Keratinocyte (primary cell): ENCODE measurements around the gene CDC34. TPM values are rescaled to one million over a fixed set of nuclear protein-coding genes. Genes with fewer than 3 reads are reported as not detected.

ENCODE experiments used
- DNase-seq: peaks from one replicate; pipeline ENCODE4 v3.0.0-alpha.2; 2011; ENCODE audit warnings: low read depth, missing footprints, low spot score
- FAIRE-seq: peaks from 2 replicates; lab custom pipeline; 2011; peaks lifted over from hg19 to GRCh38; lab: Jason Lieb, UNC
- H2AFZ ChIP-seq: 2 replicates; pipeline ENCODE4 v1.6.0; 2012; ENCODE audit warnings: low read length, control low read depth, inconsistent platforms; ENCODE audit not compliant: control insufficient read depth
- H3K27ac ChIP-seq: 2 replicates; pipeline ENCODE4 v1.5.1; 2011; ENCODE audit warnings: low read length; ENCODE audit not compliant: control insufficient read depth, insufficient read depth
- H3K27me3 ChIP-seq: 3 replicates; pipeline ENCODE4 v1.6.0; 2011; ENCODE audit warnings: low read length; ENCODE audit not compliant: control insufficient read depth, insufficient read depth; ENCODE audit errors: extremely low read depth
- H3K36me3 ChIP-seq, 2 experiments: 2 replicates in 1 of 2; 3 replicates in 1 of 2; pipeline ENCODE4 v1.5.1; 2011; ENCODE audit warnings: low read length in 2 of 2, mild to moderate bottlenecking in 1 of 2; ENCODE audit not compliant: control insufficient read depth in 2 of 2, insufficient read depth in 2 of 2; ENCODE audit errors: extremely low read depth in 1 of 2
- H3K4me1 ChIP-seq: 3 replicates; pipeline ENCODE4 v1.5.1; 2011; ENCODE audit warnings: low read length; ENCODE audit not compliant: control insufficient read depth, insufficient read depth; ENCODE audit errors: extremely low read depth
- H3K4me2 ChIP-seq: 3 replicates; pipeline ENCODE4 v1.6.0; 2011; ENCODE audit warnings: low read depth, low read length; ENCODE audit not compliant: control insufficient read depth, insufficient read depth; ENCODE audit errors: extremely low read depth
- H3K4me3 ChIP-seq, 3 experiments: fragments of 200-600 bp in 1 of 3; sonication (generic) in 1 of 3; 2 replicates in 2 of 3; 3 replicates in 1 of 3; pipeline ENCODE4 v1.5.1; 2011 to 2016; ENCODE audit warnings: low read length in 3 of 3, mild to moderate bottlenecking in 3 of 3, control low read depth in 2 of 3, inconsistent platforms in 1 of 3, low read depth in 1 of 3, mixed read lengths in 1 of 3, mixed run types in 1 of 3, moderate library complexity in 1 of 3; ENCODE audit not compliant: control insufficient read depth in 2 of 3, insufficient read depth in 2 of 3; ENCODE audit errors: extremely low read depth in 1 of 3
- H3K79me2 ChIP-seq: 2 replicates; pipeline ENCODE4 v1.6.0; 2012; ENCODE audit warnings: low read length; ENCODE audit not compliant: control insufficient read depth, insufficient read depth
- H3K9ac ChIP-seq: 3 replicates; pipeline ENCODE4 v1.6.0; 2011; ENCODE audit warnings: low read length; ENCODE audit not compliant: control insufficient read depth, insufficient read depth; ENCODE audit errors: extremely low read depth
- H3K9me1 ChIP-seq: 3 replicates; pipeline ENCODE4 v1.6.0; 2011; ENCODE audit warnings: low read length; ENCODE audit not compliant: control insufficient read depth, insufficient read depth; ENCODE audit errors: extremely low read depth
- H3K9me3 ChIP-seq: 2 replicates; pipeline ENCODE4 v1.5.1; 2012; ENCODE audit warnings: low read depth, low read length; ENCODE audit not compliant: control insufficient read depth
- H4K20me1 ChIP-seq: 3 replicates; pipeline ENCODE4 v1.6.0; 2011; ENCODE audit warnings: low read length; ENCODE audit not compliant: control insufficient read depth, insufficient read depth; ENCODE audit errors: extremely low read depth
- EZH2 ChIP-seq: IDR thresholded peaks from one replicate; pipeline ENCODE4 v1.6.1; 2012; ENCODE audit warnings: inconsistent platforms, mild to moderate bottlenecking, low read length, moderate library complexity
- dilution Hi-C: fragments of 300-500 bp; cut with MboI; formaldehyde crosslinking; loops from one replicate; pipeline ENCODE4 v1.7.0; 2020; ENCODE audit warnings: low sequenced_read_pairs; ENCODE audit not compliant: extremely low pct_ligation_motif_present
- polyA plus RNA-seq, 5 experiments: library from polyadenylated mRNA; depleted of rRNA in 3 of 5; stranded (reverse) in 3 of 5; stranded (forward) in 1 of 5; unstranded in 1 of 5; fragments of >200 nt; gene quantifications; 1 replicate in 1 of 5; 2 replicates in 3 of 5; 3 replicates in 1 of 5; pipeline versions ENCODE4 v1.2.1 to v1.2.3, GENCODE V29; 2011 to 2012; ENCODE audit warnings: missing spikeins in 2 of 5, low read depth in 1 of 5, low replicate concordance in 1 of 5
- TF ChIP-seq, protein P1 (sequence below), 3 experiments: IDR thresholded peaks in 1 of 3; conservative IDR thresholded peaks in 1 of 3; optimal IDR thresholded peaks in 1 of 3; 2 replicates in 2 of 3; 3 replicates in 1 of 3; pipeline versions ENCODE3 to v1.5.1; 2011; ENCODE audit warnings: low read length in 3 of 3, mild to moderate bottlenecking in 3 of 3, moderate library complexity in 2 of 3, control low read depth in 1 of 3, inconsistent platforms in 1 of 3; ENCODE audit not compliant: insufficient read depth in 2 of 3; ENCODE audit errors: extremely low read depth in 1 of 3

The CDC34 gene
- polyA plus RNA-seq, 1 donor (not counting 4 experiments of a cell fraction or from before 2014, with no cell fraction given) = 47.5 TPM

DNA sequence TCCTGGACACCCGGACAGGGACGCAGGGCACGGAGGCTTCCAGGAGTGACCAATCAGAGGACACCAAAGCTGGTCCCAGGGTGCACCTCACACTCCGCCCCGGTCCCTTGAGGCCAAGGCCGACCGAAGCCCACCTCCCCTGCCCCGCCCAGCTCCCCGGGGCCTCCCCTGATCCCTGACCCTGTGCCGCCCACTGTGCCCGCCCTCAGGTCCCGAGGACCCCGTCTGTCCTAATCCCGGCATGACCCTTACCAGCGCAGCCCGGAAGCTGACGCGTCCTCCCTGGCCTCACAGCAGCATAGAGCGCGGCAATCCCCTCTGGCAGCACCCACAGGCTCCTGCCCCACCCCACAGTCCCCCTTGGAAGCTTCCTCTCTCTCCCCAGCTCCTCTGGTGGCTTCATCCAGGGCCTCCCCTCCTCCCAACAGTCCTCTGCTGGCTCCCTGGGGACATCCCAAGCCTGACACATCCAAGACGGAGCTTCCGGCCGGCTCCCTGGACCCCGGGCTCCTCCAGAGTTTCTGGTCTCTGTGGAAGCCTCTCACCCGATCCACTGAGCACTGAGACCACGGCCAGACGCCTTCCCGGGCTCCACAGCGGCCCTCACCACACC lies 7.4 kb upstream of the CDC34 start:
- H3K27ac ChIP-seq = no peak overlapping the region
- H3K4me3 ChIP-seq = no peak overlapping the region
- H3K9me3 ChIP-seq = no peaks in the 10 kb centered on the region
- FAIRE-seq (no peak), DNase-seq (no peak)
- no peak overlapping the region for H3K9ac ChIP-seq
- H3K9me1 ChIP-seq = no peaks in the 10 kb centered on the region
- no peaks in the 10 kb centered on the region for H4K20me1 ChIP-seq
- H3K36me3 ChIP-seq = no peaks in the 10 kb centered on the region
- no peak overlapping the region for H3K4me2 ChIP-seq
- H3K27me3 ChIP-seq = peaks cover 4% of the 10 kb centered on the region
- no peaks in the 10 kb centered on the region for H3K4me1 ChIP-seq
- TF ChIP-seq EZH2 = no peak
- TF ChIP-seq, protein P1, sequence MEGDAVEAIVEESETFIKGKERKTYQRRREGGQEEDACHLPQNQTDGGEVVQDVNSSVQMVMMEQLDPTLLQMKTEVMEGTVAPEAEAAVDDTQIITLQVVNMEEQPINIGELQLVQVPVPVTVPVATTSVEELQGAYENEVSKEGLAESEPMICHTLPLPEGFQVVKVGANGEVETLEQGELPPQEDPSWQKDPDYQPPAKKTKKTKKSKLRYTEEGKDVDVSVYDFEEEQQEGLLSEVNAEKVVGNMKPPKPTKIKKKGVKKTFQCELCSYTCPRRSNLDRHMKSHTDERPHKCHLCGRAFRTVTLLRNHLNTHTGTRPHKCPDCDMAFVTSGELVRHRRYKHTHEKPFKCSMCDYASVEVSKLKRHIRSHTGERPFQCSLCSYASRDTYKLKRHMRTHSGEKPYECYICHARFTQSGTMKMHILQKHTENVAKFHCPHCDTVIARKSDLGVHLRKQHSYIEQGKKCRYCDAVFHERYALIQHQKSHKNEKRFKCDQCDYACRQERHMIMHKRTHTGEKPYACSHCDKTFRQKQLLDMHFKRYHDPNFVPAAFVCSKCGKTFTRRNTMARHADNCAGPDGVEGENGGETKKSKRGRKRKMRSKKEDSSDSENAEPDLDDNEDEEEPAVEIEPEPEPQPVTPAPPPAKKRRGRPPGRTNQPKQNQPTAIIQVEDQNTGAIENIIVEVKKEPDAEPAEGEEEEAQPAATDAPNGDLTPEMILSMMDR (optimal IDR thresholded peaks at IDR 0.05 in 1 of 3, IDR thresholded peaks at IDR 0.05 in 1 of 3, conservative IDR thresholded peaks at IDR 0.05 in 1 of 3; ENCODE audit: extremely low read depth in 1 of 3, insufficient read depth in 2 of 3, low read length in 3 of 3) = no peak
- no peaks in the 10 kb centered on the region for H3K79me2 ChIP-seq
- H2AFZ ChIP-seq = no peak overlapping the region
- dilution Hi-C loops = no loop called here

- H3K4me1 ChIP-seq = no peaks in the 10 kb centered on the region
- no peak for FAIRE-seq
- H3K27ac ChIP-seq = no peak overlapping the region
- dilution Hi-C loops = no loop called here
- H3K79me2 ChIP-seq = no peaks in the 10 kb centered on the region
- H3K4me3 ChIP-seq = no peak overlapping the region
- TF ChIP-seq, protein P1 (optimal IDR thresholded peaks at IDR 0.05 in 1 of 3, IDR thresholded peaks at IDR 0.05 in 1 of 3, conservative IDR thresholded peaks at IDR 0.05 in 1 of 3; ENCODE audit: extremely low read depth in 1 of 3, insufficient read depth in 2 of 3, low read length in 3 of 3) = no peak
- TF ChIP-seq EZH2 = no peak
- H3K27me3 ChIP-seq = peaks cover 4% of the 10 kb centered on the region
- no peak overlapping the region for H3K4me2 ChIP-seq
- H3K36me3 ChIP-seq = no peaks in the 10 kb centered on the region
- no peak overlapping the region for H2AFZ ChIP-seq
- H3K9ac ChIP-seq = no peak overlapping the region
- H4K20me1 ChIP-seq = no peaks in the 10 kb centered on the region
- no peaks in the 10 kb centered on the region for H3K9me3 ChIP-seq
- DNase-seq = no peak
- H3K9me1 ChIP-seq = no peaks in the 10 kb centered on the region
These were observed 6.5 kb upstream of the CDC34 start for GRCh38 chr19:525029-525428.
